ENCODE measurements around the gene RBM6. TPM values are rescaled to one million over a fixed set of nuclear protein-coding genes. Genes with fewer than 3 reads are reported as not detected.

RBM6 gene
- total and polyA plus RNA-seq, 2 experiments from 2014 or later: 66.6 to 97.6 TPM

- no peaks in the 10 kb centered on the region for H3K27me3 ChIP-seq (ENCODE audit: insufficient read depth)
- H2AFZ ChIP-seq: no peak overlapping the region
- no peaks in the 10 kb centered on the region for H3K36me3 ChIP-seq (ENCODE audit: insufficient read depth)
- Mint-ChIP-seq H3K4me1 (peaks cover 8% of the 10 kb centered on the region), H3K36me3 (ENCODE audit: low read depth) (no peaks in the 10 kb centered on the region), H3K9me3 (no peaks in the 10 kb centered on the region), H3K27ac (no peak overlapping the region), H3K27me3 (ENCODE audit: insufficient read depth, low read depth, poor library complexity) (peaks cover 15% of the 10 kb centered on the region), H3K4me3 (no peak overlapping the region)
- H3K4me2 ChIP-seq: no peak overlapping the region
- no peak overlapping the region for H3K4me3 ChIP-seq
- H3K79me2 ChIP-seq (replicated peaks; ENCODE audit: insufficient read depth): no peaks in the 10 kb centered on the region
- H4K20me1 ChIP-seq (replicated peaks; ENCODE audit: insufficient read depth): no peaks in the 10 kb centered on the region
- H3F3A ChIP-seq (replicated peaks; ENCODE audit: low read depth): peaks cover 10% of the 10 kb centered on the region
- H3K4me1 ChIP-seq (ENCODE audit: insufficient read depth): peaks cover 13% of the 10 kb centered on the region
- no peak for ATAC-seq
- no peak overlapping the region for H3K27ac ChIP-seq (ENCODE audit: low read depth)
- peak; percentile 30 for DNase-seq (ENCODE audit: low spot score)
- TF ChIP-seq REST (IDR thresholded peaks at IDR 0.05; ENCODE audit: unreplicated experiment) (no peak), ZNF331 (CRISPR knock-in tag; IDR thresholded peaks at IDR 0.05; ENCODE audit: low read depth) (no peak), NANOG (IDR thresholded peaks at IDR 0.05; ENCODE audit: borderline replicate concordance) (no peak)
- H3K9me2 ChIP-seq (ENCODE audit: insufficient read depth): peaks cover 5% of the 10 kb centered on the region; the same call in 1 of the 2 replicates
Measured at GRCh38 chr3:49900491-49901153, 39.3 kb upstream of the RBM6 start.

GRCh38 chr3:49901366-49902339 lies 38.3 kb upstream of the RBM6 start:
- H3F3A ChIP-seq (replicated peaks; ENCODE audit: low read depth): peaks cover 10% of the 10 kb centered on the region
- no peaks in the 10 kb centered on the region for H3K79me2 ChIP-seq (replicated peaks; ENCODE audit: insufficient read depth)
- H3K4me3 Mint-ChIP-seq: no peak overlapping the region
- H3K36me3 ChIP-seq (ENCODE audit: insufficient read depth): no peaks in the 10 kb centered on the region
- no peak overlapping the region for H3K4me2 ChIP-seq
- H3K4me1 ChIP-seq (ENCODE audit: insufficient read depth): peaks cover 24% of the 10 kb centered on the region
- no peak for DNase-seq (ENCODE audit: low spot score)
- no peak for ATAC-seq
- no peak overlapping the region for H2AFZ ChIP-seq
- no peak overlapping the region for H3K27ac Mint-ChIP-seq
- H3K36me3 Mint-ChIP-seq (ENCODE audit: low read depth): no peaks in the 10 kb centered on the region
- H3K9me3 Mint-ChIP-seq: no peaks in the 10 kb centered on the region
- no peaks in the 10 kb centered on the region for H3K27me3 ChIP-seq (ENCODE audit: insufficient read depth)
- H4K20me1 ChIP-seq (replicated peaks; ENCODE audit: insufficient read depth): no peaks in the 10 kb centered on the region
- H3K9me2 ChIP-seq (ENCODE audit: insufficient read depth): peaks cover 5% of the 10 kb centered on the region; the same call in 1 of the 2 replicates
- H3K4me3 ChIP-seq: no peak overlapping the region
- no peak overlapping the region for H3K27ac ChIP-seq (ENCODE audit: low read depth)
- peaks cover 21% of the 10 kb centered on the region for H3K27me3 Mint-ChIP-seq (ENCODE audit: insufficient read depth, low read depth, poor library complexity)
- H3K4me1 Mint-ChIP-seq: peaks cover 18% of the 10 kb centered on the region
- no peak for TF ChIP-seq CREB1 (CRISPR knock-in tag; IDR thresholded peaks at IDR 0.05; ENCODE audit: low read depth)
- TF ChIP-seq ZNF331 (CRISPR knock-in tag; IDR thresholded peaks at IDR 0.05; ENCODE audit: low read depth): no peak
- no peak for TF ChIP-seq ZNF462 (CRISPR knock-in tag; IDR thresholded peaks at IDR 0.05)
- TF ChIP-seq STAT1 (IDR thresholded peaks at IDR 0.05; ENCODE audit: unreplicated experiment): no peak
- TF ChIP-seq CTCF (conservative IDR thresholded peaks at IDR 0.05; ENCODE audit: low read depth in 2 of 2): no peak

Measured in GM23338 (cell line).